ENCODE measurements around the gene TNFSF18.
A peak's percentile ranks its signal among the peaks of the same experiment; 100 is the strongest.
"Not testable (repeated sequence)": the region's sequence is repeated elsewhere in the genome, so short reads cannot be mapped to it uniquely, and the experiment has no call there.

TNFSF18 gene

GRCh38 chr1:173084292-173084691 lies 33.6 kb upstream of the TNFSF18 start:
- no peak overlapping the region for H3K4me3 ChIP-seq (replicated peaks; ENCODE audit: low read depth, low read length)
- no peak for DNase-seq (ENCODE audit: low read depth)
- no peak for TF ChIP-seq CTCF (IDR thresholded peaks at IDR 0.05; ENCODE audit: low read length, missing control alignments)

- TF ChIP-seq CTCF (IDR thresholded peaks at IDR 0.05; ENCODE audit: low read length, missing control alignments), result no peak
- DNase-seq (ENCODE audit: low read depth), result no peak
Observed at GRCh38 chr1:173082913-173083312, 32.2 kb upstream of the TNFSF18 start.

GRCh38 chr1:173074217-173074616 lies 23.5 kb upstream of the TNFSF18 start:
- H3K4me3 ChIP-seq (replicated peaks; ENCODE audit: low read depth, low read length); DNase-seq (ENCODE audit: low read depth): not testable (repeated sequence)

More at GRCh38 chr1:173082913-173083312, 32.2 kb upstream of the TNFSF18 start:
- no peak overlapping the region for H3K4me3 ChIP-seq (replicated peaks; ENCODE audit: low read depth, low read length)

DNA sequence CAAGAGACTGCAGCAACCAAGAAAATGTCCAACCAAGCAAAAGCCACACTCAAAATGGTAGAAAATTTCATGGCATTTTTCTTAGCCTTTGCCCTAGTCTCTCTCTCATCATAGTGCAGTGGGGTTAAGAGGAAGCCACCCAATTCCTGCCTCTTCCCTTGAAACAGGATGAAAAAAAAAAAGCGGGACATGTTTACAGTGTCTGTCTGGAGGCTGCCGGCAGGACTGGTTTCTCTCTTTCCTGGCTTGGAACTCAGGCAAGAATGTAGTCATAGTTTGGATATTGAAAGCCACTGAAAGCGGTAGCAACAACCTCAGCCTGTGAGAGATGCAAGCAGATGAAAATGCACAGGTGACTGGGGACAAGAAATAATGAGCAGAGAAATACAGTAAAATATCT lies 13.3 kb upstream of the TNFSF18 start:
- TF ChIP-seq CTCF (IDR thresholded peaks at IDR 0.05; ENCODE audit: low read length, missing control alignments), result no peak
- H3K4me3 ChIP-seq (replicated peaks; ENCODE audit: low read depth, low read length), result no peak overlapping the region
- no peak for DNase-seq (ENCODE audit: low read depth)

- no peak overlapping the region for H3K4me3 ChIP-seq (replicated peaks; ENCODE audit: low read depth, low read length)
- no peak for DNase-seq (ENCODE audit: low read depth)
- TF ChIP-seq CTCF (IDR thresholded peaks at IDR 0.05; ENCODE audit: low read length, missing control alignments), result no peak
Observed at GRCh38 chr1:173063171-173063570, 12.4 kb upstream of the TNFSF18 start.

- DNase-seq (ENCODE audit: low read depth), result peak; percentile 58
- TF ChIP-seq CTCF (IDR thresholded peaks at IDR 0.05; ENCODE audit: low read length, missing control alignments), result no peak
- H3K4me3 ChIP-seq (replicated peaks; ENCODE audit: low read depth, low read length), result no peak overlapping the region
Observed at GRCh38 chr1:173062150-173062938, 11.6 kb upstream of the TNFSF18 start.

- no peak overlapping the region for H3K4me3 ChIP-seq (replicated peaks; ENCODE audit: low read depth, low read length)
- DNase-seq (ENCODE audit: low read depth), result no peak
- TF ChIP-seq CTCF (IDR thresholded peaks at IDR 0.05; ENCODE audit: low read length, missing control alignments), result no peak
Observed at GRCh38 chr1:173058556-173058955, 7.8 kb upstream of the TNFSF18 start.
